OCI-LY3 (cell line): ENCODE results near the gene CCDC43.
A peak's percentile ranks its signal among the peaks of the same experiment; 100 is the strongest.

Experiments
- H2AFZ ChIP-seq: fragments of 200-600, 300-600 bp; shearing (Covaris generic); 2 replicates; pipeline ENCODE4 v1.6.0; 2014; ENCODE audit warnings: antibody characterized with exemption, low read depth, low read length
- H3K27ac ChIP-seq: fragments of 200-600, 300-600 bp; sonication (generic); 2 replicates; pipeline ENCODE4 v1.5.1; 2014; ENCODE audit warnings: mild to moderate bottlenecking, low read length, moderate library complexity, mixed read lengths
- H3K27me3 ChIP-seq: fragments of 200-600, 300-600 bp; sonication (generic); 2 replicates; pipeline ENCODE4 v1.6.1; 2014; ENCODE audit warnings: low read depth, low read length, mixed read lengths
- H3K36me3 ChIP-seq: fragments of 200-600, 300-600 bp; sonication (generic); replicated peaks from 2 replicates; pipeline ENCODE3; 2014; ENCODE audit warnings: low read depth, low read length, mixed read lengths
- H3K4me1 ChIP-seq: fragments of 300-600, 200-600 bp; sonication (generic); 2 replicates; pipeline ENCODE4 v1.6.1; 2014; ENCODE audit warnings: low read length, mixed read lengths
- H3K4me2 ChIP-seq: fragments of 200-600, 300-600 bp; sonication (generic); 2 replicates; pipeline ENCODE4 v1.6.1; 2014; ENCODE audit warnings: low read length, mixed read lengths
- H3K4me3 ChIP-seq: fragments of 300-600, 200-600 bp; sonication (generic); 2 replicates; pipeline ENCODE4 v1.5.1; 2014; ENCODE audit warnings: antibody characterized with exemption, mild to moderate bottlenecking, low read length, moderate library complexity
- H3K79me2 ChIP-seq: fragments of 300-600, 200-600 bp; shearing (Covaris generic); 2 replicates; pipeline ENCODE4 v1.6.1; 2014; ENCODE audit warnings: mild to moderate bottlenecking, low read length, mixed read lengths
- H3K9ac ChIP-seq: fragments of 300-600, 200-600 bp; shearing (Covaris generic); 2 replicates; pipeline ENCODE4 v1.6.0; 2014; ENCODE audit warnings: mild to moderate bottlenecking, low read length, moderate library complexity
- H3K9me3 ChIP-seq: fragments of 200-600, 300-600 bp; shearing (Covaris generic); 2 replicates; pipeline ENCODE4 v1.6.1; 2014; ENCODE audit warnings: low read length, mixed read lengths; ENCODE audit not compliant: insufficient read depth
- H4K20me1 ChIP-seq: fragments of 200-600, 300-600 bp; sonication (generic); 2 replicates; pipeline ENCODE4 v1.6.1; 2016; ENCODE audit warnings: low read length, mixed read lengths; ENCODE audit not compliant: insufficient read depth
- EZH2phosphoT487 ChIP-seq: fragments of 200-600 bp; shearing (Covaris generic); IDR thresholded peaks from 2 replicates; pipeline ENCODE4 v1.6.1; 2018; ENCODE audit warnings: antibody characterized with exemption, mixed run types, low read depth
- TF ChIP-seq, protein P1 (sequence below): fragments of 200-600, 300-600 bp; sonication (generic); IDR thresholded peaks from 2 replicates; pipeline ENCODE4 v1.5.1; 2014; ENCODE audit warnings: antibody characterized with exemption, low read length, low read depth

CCDC43 gene, protein sequence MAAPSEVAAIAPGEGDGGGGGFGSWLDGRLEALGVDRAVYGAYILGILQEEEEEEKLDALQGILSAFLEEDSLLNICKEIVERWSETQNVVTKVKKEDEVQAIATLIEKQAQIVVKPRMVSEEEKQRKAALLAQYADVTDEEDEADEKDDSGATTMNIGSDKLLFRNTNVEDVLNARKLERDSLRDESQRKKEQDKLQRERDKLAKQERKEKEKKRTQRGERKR

DNA sequence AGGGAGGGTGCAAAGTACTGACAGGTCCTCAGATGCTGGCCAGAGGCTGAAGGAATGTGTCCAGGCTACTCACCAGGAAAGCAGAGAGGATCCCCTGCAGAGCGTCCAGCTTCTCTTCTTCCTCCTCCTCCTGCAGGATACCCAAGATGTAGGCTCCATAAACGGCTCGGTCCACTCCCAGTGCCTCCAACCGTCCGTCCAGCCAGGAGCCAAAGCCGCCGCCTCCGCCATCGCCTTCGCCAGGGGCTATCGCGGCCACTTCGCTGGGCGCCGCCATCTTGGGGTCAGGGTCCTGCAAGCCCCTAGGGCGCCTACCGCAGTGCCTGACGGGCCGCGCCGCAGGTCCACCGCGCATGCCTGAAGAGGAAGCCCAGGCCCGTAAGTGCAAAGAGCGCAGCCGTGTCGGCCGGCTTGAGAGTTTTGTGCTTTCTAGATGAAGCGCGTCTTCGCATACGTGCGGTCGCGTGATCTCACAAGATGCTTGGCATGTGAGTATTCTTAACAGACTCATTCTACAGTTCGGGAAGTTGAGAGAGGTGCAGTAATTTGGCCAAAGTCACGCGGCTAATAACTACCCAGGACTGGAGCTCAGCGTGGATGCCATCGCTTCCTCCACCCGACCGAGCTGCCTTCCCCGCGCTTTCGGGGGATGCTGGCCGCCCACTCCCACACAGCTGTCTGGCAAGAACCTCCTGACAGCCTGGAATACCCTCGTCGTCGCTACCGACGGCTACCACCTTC lies at the start of gene CCDC43:
Gene CCDC43 (minus strand): TSS at position 300 of the 741 bp plus-strand sequence. CDS start 23 bp downstream, at position 277.
- H3K79me2 ChIP-seq = peaks cover 38% of the 10 kb centered on the region
- H3K9me3 ChIP-seq = no peaks in the 10 kb centered on the region
- H3K27me3 ChIP-seq = no peaks in the 10 kb centered on the region
- H3K4me2 ChIP-seq = peak within 1 kb of the TSS; percentile 100
- peak within 1 kb of the TSS; percentile 81 for H3K9ac ChIP-seq
- TF ChIP-seq, protein P1, sequence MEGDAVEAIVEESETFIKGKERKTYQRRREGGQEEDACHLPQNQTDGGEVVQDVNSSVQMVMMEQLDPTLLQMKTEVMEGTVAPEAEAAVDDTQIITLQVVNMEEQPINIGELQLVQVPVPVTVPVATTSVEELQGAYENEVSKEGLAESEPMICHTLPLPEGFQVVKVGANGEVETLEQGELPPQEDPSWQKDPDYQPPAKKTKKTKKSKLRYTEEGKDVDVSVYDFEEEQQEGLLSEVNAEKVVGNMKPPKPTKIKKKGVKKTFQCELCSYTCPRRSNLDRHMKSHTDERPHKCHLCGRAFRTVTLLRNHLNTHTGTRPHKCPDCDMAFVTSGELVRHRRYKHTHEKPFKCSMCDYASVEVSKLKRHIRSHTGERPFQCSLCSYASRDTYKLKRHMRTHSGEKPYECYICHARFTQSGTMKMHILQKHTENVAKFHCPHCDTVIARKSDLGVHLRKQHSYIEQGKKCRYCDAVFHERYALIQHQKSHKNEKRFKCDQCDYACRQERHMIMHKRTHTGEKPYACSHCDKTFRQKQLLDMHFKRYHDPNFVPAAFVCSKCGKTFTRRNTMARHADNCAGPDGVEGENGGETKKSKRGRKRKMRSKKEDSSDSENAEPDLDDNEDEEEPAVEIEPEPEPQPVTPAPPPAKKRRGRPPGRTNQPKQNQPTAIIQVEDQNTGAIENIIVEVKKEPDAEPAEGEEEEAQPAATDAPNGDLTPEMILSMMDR = no peak
- TF ChIP-seq EZH2phosphoT487 = no peak
- H4K20me1 ChIP-seq = no peaks in the 10 kb centered on the region
- H3K36me3 ChIP-seq = peaks cover 6% of the 10 kb centered on the region
- H3K27ac ChIP-seq = peak within 1 kb of the TSS; percentile 75
- peak within 1 kb of the TSS; percentile 90 for H2AFZ ChIP-seq
- peaks cover 12% of the 10 kb centered on the region for H3K4me1 ChIP-seq
- peak within 1 kb of the TSS; percentile 92 for H3K4me3 ChIP-seq

DNA sequence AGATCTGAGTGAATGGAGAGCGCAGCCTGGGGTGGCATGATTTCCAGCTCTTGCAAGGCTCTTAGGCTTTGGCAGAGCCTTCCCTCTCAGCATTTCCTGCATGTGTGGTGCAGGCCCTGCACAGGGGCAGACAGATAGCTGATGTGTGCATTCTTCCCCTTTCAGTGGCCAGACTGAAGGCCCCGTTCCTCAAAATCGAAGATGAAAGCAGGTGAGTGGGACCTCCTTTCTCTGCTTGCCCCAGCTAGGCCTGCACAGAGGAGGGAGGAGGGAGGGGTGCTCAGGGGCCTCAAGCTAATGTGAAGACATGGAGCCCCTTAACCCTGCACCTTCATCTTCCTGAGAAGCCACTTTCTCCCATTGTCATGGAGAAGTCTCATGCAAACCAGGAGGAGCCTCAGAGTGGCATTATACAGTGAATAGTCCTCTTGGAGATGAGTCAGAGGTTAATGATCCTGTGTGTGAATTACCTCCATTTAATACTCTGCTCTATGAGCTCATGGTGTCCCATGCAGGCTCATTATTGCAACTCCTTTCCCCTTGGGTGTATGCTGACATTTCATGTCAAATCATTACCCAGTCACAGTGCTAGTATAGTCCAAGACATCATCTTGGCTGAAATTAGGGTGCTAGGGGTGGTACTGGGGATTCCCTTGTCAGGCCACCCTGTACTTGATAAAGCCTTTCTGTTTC lies 48.8 kb upstream of the CCDC43 start:
- H2AFZ ChIP-seq = no peak overlapping the region
- H3K27ac ChIP-seq = peak overlapping the region; percentile 96
- H3K4me2 ChIP-seq = peak overlapping the region; percentile 72
- H3K4me1 ChIP-seq = peaks cover 35% of the 10 kb centered on the region
- TF ChIP-seq, protein P1 = no peak
- TF ChIP-seq EZH2phosphoT487 = no peak
- H3K4me3 ChIP-seq = peak overlapping the region; percentile 46
- H3K79me2 ChIP-seq = no peaks in the 10 kb centered on the region
- no peaks in the 10 kb centered on the region for H3K9me3 ChIP-seq
- H3K36me3 ChIP-seq = peaks cover 21% of the 10 kb centered on the region
- no peaks in the 10 kb centered on the region for H4K20me1 ChIP-seq
- H3K27me3 ChIP-seq = no peaks in the 10 kb centered on the region
- H3K9ac ChIP-seq = peak overlapping the region; percentile 61

DNA sequence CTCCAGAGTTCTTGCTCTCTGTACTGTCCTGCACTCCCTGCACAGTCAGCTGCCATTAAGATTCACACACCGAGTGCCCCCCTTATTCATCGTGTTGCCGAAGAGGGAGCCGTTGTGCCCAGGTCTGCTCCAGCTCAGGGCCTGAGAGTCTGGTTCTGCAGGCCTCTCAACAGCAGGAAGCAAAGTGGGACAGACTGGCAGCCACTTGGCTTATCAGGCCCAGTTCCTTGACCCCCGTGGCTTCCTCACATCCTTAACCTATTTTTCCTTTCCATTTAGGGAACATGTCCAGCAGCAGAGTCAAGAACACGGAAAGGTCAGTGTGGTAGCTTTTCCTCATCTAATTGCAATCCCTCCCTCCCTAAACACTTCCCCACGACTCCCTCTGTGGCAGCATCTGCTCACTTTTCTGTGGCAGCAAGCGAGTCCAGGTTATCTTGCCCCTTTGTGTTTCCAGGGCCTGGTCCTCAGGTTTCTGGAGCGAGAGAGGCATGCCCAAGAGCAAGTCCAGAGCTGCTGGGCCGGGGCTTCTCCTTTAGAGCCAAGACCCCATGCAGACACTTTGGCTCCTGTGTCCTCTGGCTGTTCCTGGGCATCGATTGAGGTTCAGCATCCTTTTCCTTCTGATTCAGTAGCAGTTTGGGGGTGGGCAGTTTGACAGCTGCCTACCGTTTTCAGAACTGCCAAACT lies 47.1 kb upstream of the CCDC43 start:
- Histone ChIP-seq H3K27me3 (no peaks in the 10 kb centered on the region), H3K9ac (no peak overlapping the region), H3K36me3 (peaks cover 26% of the 10 kb centered on the region)

More for the DNA sequence above, 47.1 kb upstream of the CCDC43 start:
- no peak overlapping the region for H2AFZ ChIP-seq
- no peaks in the 10 kb centered on the region for H3K9me3 ChIP-seq
- no peak overlapping the region for H3K4me3 ChIP-seq
- no peaks in the 10 kb centered on the region for H4K20me1 ChIP-seq
- no peak overlapping the region for H3K4me2 ChIP-seq
- no peak for TF ChIP-seq EZH2phosphoT487
- TF ChIP-seq, protein P1 = no peak
- H3K4me1 ChIP-seq = peaks cover 35% of the 10 kb centered on the region
- peak overlapping the region; percentile 96 for H3K27ac ChIP-seq
- H3K79me2 ChIP-seq = no peaks in the 10 kb centered on the region
